SW480 (cell line): Measurements from ENCODE around the gene ELMOD3.
"Not testable (repeated sequence)": the region's sequence is repeated elsewhere in the genome, so short reads cannot be mapped to it uniquely, and the experiment has no call there.

Source experiments
- DNase-seq: peaks from one replicate; pipeline ENCODE4 v3.0.0-alpha.2; 2016; ENCODE audit warnings: low spot score

ELMOD3 gene

GRCh38 chr2:85427300-85427835 is 72.8 kb downstream of the ELMOD3 start:
- no peak for DNase-seq

DNA sequence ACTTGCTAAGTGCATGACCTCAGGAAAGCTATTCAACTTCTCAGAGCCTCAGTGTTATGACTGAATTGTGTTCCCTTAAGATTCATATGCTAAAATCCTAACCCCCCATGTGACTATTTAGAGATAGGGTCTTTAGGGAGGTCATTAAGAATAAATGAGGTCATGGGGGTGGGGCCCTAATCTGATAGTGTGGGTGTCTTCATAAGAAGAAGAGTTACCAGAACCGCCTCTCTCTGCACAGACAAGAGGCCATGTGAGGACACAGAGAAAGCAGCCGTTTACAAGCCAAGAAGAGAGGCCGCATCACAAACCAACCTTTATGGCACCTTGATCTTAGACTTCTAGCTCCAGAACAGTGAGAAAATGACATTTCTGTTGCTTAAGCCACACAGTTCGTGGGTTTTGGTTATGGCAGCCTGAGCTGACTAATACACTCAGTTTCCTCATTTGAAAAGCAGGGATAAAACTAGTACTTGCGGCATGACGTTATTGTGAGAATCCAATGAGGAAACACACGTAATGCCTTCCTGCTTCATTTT is 73.8 kb downstream of the ELMOD3 start:
- DNase-seq: no peak

GRCh38 chr2:85429213-85429923 is 74.8 kb downstream of the ELMOD3 start:
- no peak for DNase-seq

DNA sequence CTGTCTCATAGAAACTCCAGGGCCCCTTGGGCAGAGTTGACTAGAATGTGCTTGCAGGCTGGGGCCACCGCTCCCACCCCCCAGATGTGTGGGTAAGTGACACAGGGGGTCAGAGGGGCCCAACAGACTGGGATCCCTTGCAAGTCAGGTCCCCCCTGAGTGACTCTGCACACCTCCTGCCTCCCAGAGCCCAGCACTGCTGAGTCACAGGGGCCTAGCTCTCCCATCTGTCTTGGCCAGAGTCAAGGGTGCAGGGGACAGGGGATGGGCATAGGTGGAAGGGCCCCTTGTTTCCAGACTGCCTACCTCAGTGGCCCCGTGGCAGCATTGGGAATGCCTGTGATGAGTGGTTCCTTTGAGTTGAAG is 75.3 kb downstream of the ELMOD3 start:
- no peak for DNase-seq

GRCh38 chr2:85430752-85431569 is 76.4 kb downstream of the ELMOD3 start:
- DNase-seq: no peak

- no peak for DNase-seq
These were observed 77.1 kb downstream of the ELMOD3 start for GRCh38 chr2:85431570-85432205.

GRCh38 chr2:85433511-85434089 is 79.0 kb downstream of the ELMOD3 start:
- DNase-seq: peak; percentile 63

- DNase-seq: no peak
These were observed 80.1 kb downstream of the ELMOD3 start for GRCh38 chr2:85434696-85435095.

- DNase-seq: no peak
These were observed 80.8 kb downstream of the ELMOD3 start for GRCh38 chr2:85435220-85435958.

- no peak for DNase-seq
These were observed 81.6 kb downstream of the ELMOD3 start for GRCh38 chr2:85435981-85436835.

DNA sequence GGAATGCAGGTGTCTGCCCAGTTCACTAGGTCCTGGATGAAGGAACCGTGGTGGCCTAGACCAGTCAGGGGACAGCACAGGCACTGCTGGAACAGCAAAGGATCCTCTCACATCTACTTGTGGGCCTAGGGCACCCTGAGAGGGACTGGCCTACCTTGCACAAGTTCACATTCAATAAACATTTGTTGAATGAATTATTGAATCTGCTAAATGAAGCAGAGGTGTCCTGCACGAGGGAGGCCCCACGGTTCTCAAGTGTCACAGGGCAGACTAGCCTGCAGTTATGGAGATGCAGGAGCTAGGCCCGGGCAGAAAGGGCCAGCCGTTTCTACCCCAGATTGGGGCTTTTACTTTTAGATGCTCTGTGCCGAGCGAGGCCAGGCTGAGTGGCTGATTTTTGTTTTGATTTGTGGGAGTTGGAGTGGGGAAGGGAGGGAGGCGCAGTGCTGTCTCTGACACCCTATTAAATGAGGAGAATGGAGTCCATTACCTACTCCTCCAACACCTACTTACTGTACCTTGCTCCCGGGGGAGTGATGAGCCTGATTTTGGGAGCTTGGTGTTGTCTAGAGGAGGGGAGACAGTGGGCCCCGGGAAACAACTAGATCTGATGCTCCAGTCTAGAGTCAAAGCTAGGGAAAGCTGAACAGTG is 82.4 kb downstream of the ELMOD3 start:
- no peak for DNase-seq

DNA sequence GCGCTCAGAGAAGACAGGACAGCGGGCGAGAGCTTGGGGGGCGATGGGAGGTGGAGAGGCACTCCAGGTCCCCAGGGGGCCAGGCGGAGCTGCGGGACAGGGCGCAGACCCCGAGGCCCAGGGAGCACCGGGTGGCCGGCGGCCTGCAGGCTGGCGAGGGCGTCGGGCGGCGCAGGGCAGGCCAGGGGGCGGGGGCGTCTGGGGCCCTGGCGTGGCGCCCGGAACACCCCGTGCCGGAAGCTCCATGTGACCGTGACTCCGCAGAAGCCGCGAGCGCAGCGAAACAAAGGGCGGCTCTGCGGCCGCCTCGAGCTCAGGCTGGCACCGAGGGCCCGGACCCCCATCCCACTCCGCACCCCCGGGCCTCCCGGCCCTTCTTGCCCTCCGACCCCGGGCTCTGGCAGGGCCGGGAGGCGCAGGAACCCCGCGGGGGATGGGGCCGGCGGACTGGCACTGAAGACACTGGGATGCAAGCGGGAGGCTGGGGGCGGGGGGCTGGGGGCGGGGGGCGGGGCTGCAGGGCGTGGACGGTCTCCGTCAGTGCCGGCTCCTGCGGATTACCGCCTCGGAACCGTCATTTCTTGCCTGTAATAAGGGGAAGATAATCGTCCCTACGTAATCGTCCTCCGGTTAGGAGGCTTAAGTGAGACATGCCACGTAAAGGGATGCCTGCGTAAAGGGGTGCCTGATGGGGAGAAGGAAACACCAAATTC is 83.1 kb downstream of the ELMOD3 start:
- peak; percentile 85 for DNase-seq

- no peak for DNase-seq
These were observed 83.8 kb downstream of the ELMOD3 start for GRCh38 chr2:85438201-85439024.

DNA sequence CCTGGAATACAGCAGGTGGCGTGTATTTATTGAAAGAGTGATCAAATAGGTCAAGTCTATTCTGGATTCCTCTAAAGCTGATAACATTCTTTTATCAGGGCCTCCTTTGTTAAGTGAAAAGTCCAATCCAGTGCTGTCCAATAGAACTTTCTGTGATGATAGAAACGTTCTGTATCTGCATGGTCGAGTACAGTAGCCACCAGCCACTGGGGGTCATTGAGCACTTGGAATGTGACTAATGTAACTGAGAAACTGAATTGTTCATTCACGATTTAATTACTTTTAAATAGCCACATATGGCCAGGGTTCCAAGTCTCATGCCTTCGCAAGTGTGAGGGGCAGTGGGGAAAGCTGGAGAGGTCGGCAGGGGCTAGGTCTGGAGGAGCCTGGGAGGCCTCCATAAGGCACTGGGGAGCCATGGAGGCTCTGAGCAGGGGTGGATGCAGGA is 84.5 kb downstream of the ELMOD3 start:
- DNase-seq: no peak

DNA sequence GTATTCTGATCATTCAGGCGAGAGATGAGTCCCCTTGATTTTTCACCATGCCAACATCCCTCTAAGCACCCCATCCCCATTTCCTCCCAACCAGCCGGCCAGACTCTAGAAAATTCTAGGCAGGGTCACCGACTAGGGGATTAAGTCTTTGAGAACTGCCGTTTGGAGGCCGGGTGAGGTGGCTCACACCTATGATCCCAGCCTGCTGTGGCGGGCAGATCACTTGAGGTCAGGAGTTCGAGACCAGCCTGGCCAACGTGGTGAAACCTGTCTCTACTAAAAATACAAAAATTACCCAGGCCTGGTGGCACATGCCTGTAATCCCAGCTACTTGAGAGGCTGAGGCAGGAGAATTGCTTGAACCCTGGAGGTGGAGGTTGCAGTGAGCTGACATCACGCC is 85.0 kb downstream of the ELMOD3 start:
- not testable (repeated sequence) for DNase-seq

DNA sequence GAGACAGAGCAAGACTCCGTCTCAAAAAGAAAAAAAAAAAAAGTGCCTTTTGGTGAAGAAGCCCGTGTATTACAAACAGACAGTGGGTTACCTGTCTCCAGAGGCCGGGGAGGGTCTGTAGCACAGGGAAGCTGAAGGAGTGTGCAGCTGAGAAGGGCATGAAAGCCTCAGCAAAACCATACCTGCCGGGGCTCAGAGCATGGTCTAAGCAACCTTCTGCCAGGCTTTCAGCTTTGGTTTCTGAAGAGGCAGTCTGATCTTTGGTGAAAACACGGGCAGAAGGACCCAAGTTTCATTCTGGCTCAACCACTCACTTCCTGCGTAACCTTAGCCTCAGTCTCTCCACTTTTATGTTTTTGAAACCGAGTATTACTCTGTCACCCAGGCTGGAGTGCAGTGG is 85.4 kb downstream of the ELMOD3 start:
- DNase-seq: no peak

- DNase-seq: no peak
These were observed 86.2 kb downstream of the ELMOD3 start for GRCh38 chr2:85440729-85441128.
